HG03565 (cell line): ENCODE measurements around the gene INTS2.
"Not testable (repeated sequence)": the region's sequence is repeated elsewhere in the genome, so short reads cannot be mapped to it uniquely, and the experiment has no call there.

ENCODE experiments used
- ATAC-seq: cut with Tn5 transposase; IDR thresholded peaks from one replicate; pipeline ENCODE4 v1.9.1; 2021; ENCODE audit warnings: mild to moderate bottlenecking, moderate library complexity; ENCODE audit not compliant: unreplicated experiment

INTS2 gene

GRCh38 chr17:61927208-61928100 lies at the start of gene INTS2:
Gene INTS2, minus strand, starts transcription at chr17:61927982. Its CDS starts 1,338 bp downstream, at chr17:61926644.
- peak; percentile 72 for ATAC-seq

GRCh38 chr17:61974115-61974514 lies 46.3 kb upstream of the INTS2 start:
- no peak for ATAC-seq

- ATAC-seq: no peak
Measured at GRCh38 chr17:61972311-61972710, 44.5 kb upstream of the INTS2 start.

GRCh38 chr17:61970030-61970429 lies 42.2 kb upstream of the INTS2 start:
- ATAC-seq: no peak

- no peak for ATAC-seq
Measured at GRCh38 chr17:61968757-61969156, 41.0 kb upstream of the INTS2 start.

- no peak for ATAC-seq
Measured at GRCh38 chr17:61967729-61968128, 39.9 kb upstream of the INTS2 start.

- ATAC-seq: no peak
Measured at GRCh38 chr17:61966191-61966590, 38.4 kb upstream of the INTS2 start.

- ATAC-seq: no peak
Measured at GRCh38 chr17:61955619-61956018, 27.8 kb upstream of the INTS2 start.

- ATAC-seq: no peak
Measured at GRCh38 chr17:61947367-61948078, 19.7 kb upstream of the INTS2 start.

GRCh38 chr17:61946359-61946758 lies 18.6 kb upstream of the INTS2 start:
- no peak for ATAC-seq

GRCh38 chr17:61943117-61943516 lies 15.3 kb upstream of the INTS2 start:
- ATAC-seq: no peak

- no peak for ATAC-seq
Measured at GRCh38 chr17:61942085-61942484, 14.3 kb upstream of the INTS2 start.

- ATAC-seq: no peak
Measured at GRCh38 chr17:61928101-61928436, 287 bp upstream of the INTS2 start.

GRCh38 chr17:61926826-61927207 lies 965 bp downstream of the INTS2 start:
- peak; percentile 7 for ATAC-seq

- not testable (repeated sequence) for ATAC-seq
Measured at GRCh38 chr17:61915162-61915561, 12.6 kb downstream of the INTS2 start.

- no peak for ATAC-seq
Measured at GRCh38 chr17:61908292-61909037, 19.3 kb downstream of the INTS2 start.

GRCh38 chr17:61907361-61907760 lies 20.4 kb downstream of the INTS2 start:
- no peak for ATAC-seq

- ATAC-seq: peak; percentile 82
Measured at GRCh38 chr17:61904094-61904710, 23.6 kb downstream of the INTS2 start.

- ATAC-seq: no peak
Measured at GRCh38 chr17:61903251-61903650, 24.5 kb downstream of the INTS2 start.

- no peak for ATAC-seq
Measured at GRCh38 chr17:61897548-61898180, 30.1 kb downstream of the INTS2 start.

GRCh38 chr17:61895391-61895790 lies 32.4 kb downstream of the INTS2 start:
- no peak for ATAC-seq
